ENCODE data around the gene USP6NL. TPM values are rescaled to one million over a fixed set of nuclear protein-coding genes. Genes with fewer than 3 reads are reported as not detected.

USP6NL gene
- total RNA-seq, 1 donor from 2014 or later: 13.8 TPM

DNA sequence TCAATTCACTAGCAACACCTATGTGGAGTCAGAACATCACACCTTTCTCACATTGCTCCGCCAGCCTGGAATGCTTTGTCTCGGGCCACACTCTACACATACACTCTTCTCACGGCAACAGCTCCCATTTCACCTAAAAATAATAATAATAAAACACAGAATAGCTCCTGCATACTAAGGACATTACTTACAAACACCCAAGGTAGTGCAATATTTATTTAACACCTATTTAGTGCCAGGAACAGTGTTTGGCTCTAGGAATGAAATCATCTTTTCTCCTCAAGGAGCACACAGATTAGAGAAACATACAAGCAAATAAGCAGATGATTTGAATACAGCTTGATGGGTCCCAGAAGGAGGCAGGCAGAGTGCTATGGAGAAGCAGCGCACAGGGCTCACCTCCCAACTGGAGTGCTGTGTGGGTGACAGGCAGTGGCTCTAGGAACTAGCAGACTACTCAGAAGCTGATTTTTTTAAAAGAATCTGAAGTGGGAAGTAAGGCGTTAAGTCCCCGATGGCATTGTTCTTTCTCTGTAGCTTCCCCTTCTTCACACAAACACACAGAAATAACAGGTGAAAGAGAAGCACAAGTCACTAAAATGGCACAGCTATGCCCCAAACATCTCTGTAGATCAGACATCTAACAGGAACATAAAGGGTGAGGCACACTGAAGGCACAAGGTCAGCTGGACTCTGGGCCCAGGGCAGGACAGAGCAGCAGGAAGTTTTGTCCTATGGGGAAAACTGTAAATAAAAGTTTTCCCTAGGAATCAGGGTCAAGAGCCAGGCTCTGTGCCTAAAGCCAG lies 16.7 kb downstream of the USP6NL start:
- no peak for DNase-seq (ENCODE audit: extremely low spot score, unreplicated experiment)
- Mint-ChIP-seq H3K4me3 (ENCODE audit: unreplicated experiment) (no peak overlapping the region), H3K4me1 (ENCODE audit: unreplicated experiment) (peaks cover 3% of the 10 kb centered on the region), H3K9me3 (ENCODE audit: unreplicated experiment) (no peaks in the 10 kb centered on the region), H3K27ac (ENCODE audit: unreplicated experiment) (no peak overlapping the region), H3K27me3 (ENCODE audit: unreplicated experiment) (no peaks in the 10 kb centered on the region), H3K36me3 (ENCODE audit: unreplicated experiment) (peaks cover 9% of the 10 kb centered on the region)
- TF ChIP-seq CTCF (IDR thresholded peaks at IDR 0.05): no peak

GRCh38 chr10:11593612-11594011 lies 17.8 kb downstream of the USP6NL start:
- Mint-ChIP-seq H3K4me1 (ENCODE audit: unreplicated experiment) (peaks cover 3% of the 10 kb centered on the region), H3K9me3 (ENCODE audit: unreplicated experiment) (no peaks in the 10 kb centered on the region), H3K27ac (ENCODE audit: unreplicated experiment) (no peak overlapping the region), H3K27me3 (ENCODE audit: unreplicated experiment) (no peaks in the 10 kb centered on the region), H3K36me3 (ENCODE audit: unreplicated experiment) (peaks cover 9% of the 10 kb centered on the region), H3K4me3 (ENCODE audit: unreplicated experiment) (no peak overlapping the region)
- TF ChIP-seq CTCF (IDR thresholded peaks at IDR 0.05): no peak
- no peak for DNase-seq (ENCODE audit: extremely low spot score, unreplicated experiment)

GRCh38 chr10:11589738-11590137 lies 21.7 kb downstream of the USP6NL start:
- Mint-ChIP-seq H3K36me3 (ENCODE audit: unreplicated experiment) (peaks cover 3% of the 10 kb centered on the region), H3K9me3 (ENCODE audit: unreplicated experiment) (no peaks in the 10 kb centered on the region), H3K4me1 (ENCODE audit: unreplicated experiment) (no peaks in the 10 kb centered on the region), H3K27ac (ENCODE audit: unreplicated experiment) (no peak overlapping the region), H3K4me3 (ENCODE audit: unreplicated experiment) (no peak overlapping the region), H3K27me3 (ENCODE audit: unreplicated experiment) (no peaks in the 10 kb centered on the region)
- no peak for TF ChIP-seq CTCF (IDR thresholded peaks at IDR 0.05)
- DNase-seq (ENCODE audit: extremely low spot score, unreplicated experiment): no peak

DNA sequence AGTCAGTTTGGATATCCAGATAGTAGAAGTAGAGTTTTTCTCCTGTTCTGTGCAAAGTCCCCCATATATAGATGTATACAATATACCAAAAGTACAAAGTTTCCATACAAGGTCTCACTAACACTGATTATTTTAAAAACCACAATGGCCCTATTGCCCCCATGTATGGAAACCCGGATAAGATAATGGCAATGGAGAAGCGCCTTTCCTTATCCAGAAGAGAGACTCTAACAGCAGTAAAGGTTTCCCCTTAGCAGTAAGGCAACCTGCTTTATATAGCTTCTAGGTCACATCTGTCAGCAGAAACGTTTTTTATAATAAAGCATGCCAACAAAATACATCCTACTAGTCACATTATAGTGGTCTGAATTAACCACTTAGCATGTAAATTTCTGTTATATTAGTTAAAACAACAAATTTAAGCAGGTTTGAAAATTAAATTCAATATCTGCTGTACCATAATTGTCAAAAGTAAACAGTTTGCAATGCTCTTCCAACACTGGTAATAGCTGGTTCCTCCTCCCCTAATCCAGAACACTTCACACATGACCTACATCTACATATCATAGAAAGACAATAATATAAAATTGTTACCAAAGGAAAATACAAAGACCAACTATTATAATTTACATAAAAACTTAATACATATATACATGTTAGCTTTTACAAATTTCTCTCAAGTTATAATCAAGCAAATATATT lies 22.4 kb downstream of the USP6NL start:
- Mint-ChIP-seq H3K27ac (ENCODE audit: unreplicated experiment) (no peak overlapping the region), H3K36me3 (ENCODE audit: unreplicated experiment) (peaks cover 5% of the 10 kb centered on the region), H3K27me3 (ENCODE audit: unreplicated experiment) (no peaks in the 10 kb centered on the region), H3K4me1 (ENCODE audit: unreplicated experiment) (no peaks in the 10 kb centered on the region), H3K9me3 (ENCODE audit: unreplicated experiment) (no peaks in the 10 kb centered on the region), H3K4me3 (ENCODE audit: unreplicated experiment) (no peak overlapping the region)
- no peak for DNase-seq (ENCODE audit: extremely low spot score, unreplicated experiment)
- TF ChIP-seq CTCF (IDR thresholded peaks at IDR 0.05): no peak

DNA sequence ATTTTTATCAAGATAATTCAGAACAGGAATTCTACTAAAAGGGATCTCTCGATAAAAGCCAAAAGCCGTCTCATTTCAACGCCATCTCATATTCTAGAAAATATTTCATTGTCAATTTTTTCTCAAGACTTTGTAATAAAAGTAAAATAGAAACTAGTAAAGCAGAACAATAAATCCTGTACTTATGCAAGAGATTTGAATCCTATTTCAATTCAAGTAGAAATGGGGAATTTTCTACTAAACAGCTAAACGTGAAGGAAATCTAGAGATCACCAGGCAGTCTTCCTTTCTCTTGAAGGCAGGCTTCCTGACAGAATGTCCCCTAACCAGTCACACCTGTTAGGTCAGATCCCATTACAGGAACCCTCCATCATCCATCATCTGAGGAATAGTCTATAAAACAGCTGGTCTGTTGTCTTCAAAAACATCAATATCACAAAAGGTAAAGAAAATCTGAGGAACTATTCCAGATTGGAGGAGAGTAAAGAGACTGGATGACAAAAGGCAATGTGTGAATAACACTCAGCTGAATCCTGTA lies 23.7 kb downstream of the USP6NL start:
- H3K36me3 Mint-ChIP-seq (ENCODE audit: unreplicated experiment): peaks cover 5% of the 10 kb centered on the region
- no peak overlapping the region for H3K4me3 Mint-ChIP-seq (ENCODE audit: unreplicated experiment)
- no peaks in the 10 kb centered on the region for H3K27me3 Mint-ChIP-seq (ENCODE audit: unreplicated experiment)
- DNase-seq (ENCODE audit: extremely low spot score, unreplicated experiment): no peak
- no peak for TF ChIP-seq CTCF (IDR thresholded peaks at IDR 0.05)
- no peak overlapping the region for H3K27ac Mint-ChIP-seq (ENCODE audit: unreplicated experiment)
- no peaks in the 10 kb centered on the region for H3K4me1 Mint-ChIP-seq (ENCODE audit: unreplicated experiment)
- no peaks in the 10 kb centered on the region for H3K9me3 Mint-ChIP-seq (ENCODE audit: unreplicated experiment)

Data from osteocyte (in vitro differentiated cells).